ENCODE data around the gene KCNIP4. TPM values are rescaled to one million over a fixed set of nuclear protein-coding genes. Genes with fewer than 3 reads are reported as not detected.

The KCNIP4 gene
- total RNA-seq, 1 donor from 2014 or later = not detected

- TF ChIP-seq CTCF (IDR thresholded peaks at IDR 0.05) = no peak
- Histone ChIP-seq H3K27ac (no peak overlapping the region), H3K4me1 (no peaks in the 10 kb centered on the region), H3K9me3 (no peaks in the 10 kb centered on the region), H3K27me3 (no peaks in the 10 kb centered on the region), H3K4me3 (no peak overlapping the region), H3K36me3 (no peaks in the 10 kb centered on the region)
- ATAC-seq (no peak), DNase-seq (no peak)
- intact Hi-C loops (cut with DNase I) = no loop called here
These were observed 494.4 kb downstream of the KCNIP4 start for GRCh38 chr4:21454201-21454600.

GRCh38 chr4:21452931-21453330 lies 495.6 kb downstream of the KCNIP4 start:
- ATAC-seq (no peak), DNase-seq (no peak)
- H3K4me3 ChIP-seq = no peak overlapping the region
- H3K36me3 ChIP-seq = no peaks in the 10 kb centered on the region
- H3K9me3 ChIP-seq = no peaks in the 10 kb centered on the region
- H3K27me3 ChIP-seq = no peaks in the 10 kb centered on the region
- intact Hi-C loops (cut with DNase I) = no loop called here
- H3K4me1 ChIP-seq = no peaks in the 10 kb centered on the region
- no peak for TF ChIP-seq CTCF (IDR thresholded peaks at IDR 0.05)
- H3K27ac ChIP-seq = no peak overlapping the region

- Histone ChIP-seq H3K4me3 (no peak overlapping the region), H3K27ac (no peak overlapping the region), H3K36me3 (no peaks in the 10 kb centered on the region), H3K4me1 (no peaks in the 10 kb centered on the region), H3K9me3 (no peaks in the 10 kb centered on the region), H3K27me3 (no peaks in the 10 kb centered on the region)
- no peak for TF ChIP-seq CTCF (IDR thresholded peaks at IDR 0.05)
- no peak for DNase-seq
- no peak for ATAC-seq
- intact Hi-C loops (cut with DNase I) = no loop called here
These were observed 497.5 kb downstream of the KCNIP4 start for GRCh38 chr4:21451032-21451431.

GRCh38 chr4:21450331-21450730 lies 498.2 kb downstream of the KCNIP4 start:
- intact Hi-C loops (cut with DNase I) = no loop called here

GRCh38 chr4:21447301-21448054 lies 501.1 kb downstream of the KCNIP4 start:
- no peaks in the 10 kb centered on the region for H3K27me3 ChIP-seq
- H3K36me3 ChIP-seq = no peaks in the 10 kb centered on the region
- no peak for TF ChIP-seq CTCF (IDR thresholded peaks at IDR 0.05)
- H3K9me3 ChIP-seq = no peaks in the 10 kb centered on the region
- no peak overlapping the region for H3K4me3 ChIP-seq
- intact Hi-C loops (cut with DNase I) = no loop called here
- ATAC-seq (no peak), DNase-seq (no peak)
- H3K4me1 ChIP-seq = no peaks in the 10 kb centered on the region
- H3K27ac ChIP-seq = no peak overlapping the region

More at GRCh38 chr4:21450331-21450730, 498.2 kb downstream of the KCNIP4 start:
- no peaks in the 10 kb centered on the region for H3K36me3 ChIP-seq
- no peak overlapping the region for H3K4me3 ChIP-seq
- no peaks in the 10 kb centered on the region for H3K27me3 ChIP-seq
- no peak for TF ChIP-seq CTCF (IDR thresholded peaks at IDR 0.05)
- no peak for ATAC-seq
- H3K4me1 ChIP-seq = no peaks in the 10 kb centered on the region
- DNase-seq = no peak
- H3K9me3 ChIP-seq = no peaks in the 10 kb centered on the region
- H3K27ac ChIP-seq = no peak overlapping the region

All from upper lobe of right lung (tissue), 1 donor.